Transverse colon (tissue), 4 donors: ENCODE measurements around the gene EIF3B. TPM values are rescaled to one million over a fixed set of nuclear protein-coding genes. Genes with fewer than 3 reads are reported as not detected.

Experiments used
- DNase-seq: peaks from one replicate; pipeline ENCODE4 v3.0.0-alpha.2; 2019
- H3K27ac ChIP-seq, 4 donors: fragments of 200-600 bp; sonication (generic); 2 replicates each; pipeline ENCODE4 v1.5.1; 2016 to 2018; ENCODE audit warnings: inconsistent platforms in 4 of 4
- H3K27me3 ChIP-seq: fragments of 200-600 bp; sonication (generic); 2 replicates; pipeline ENCODE4 v1.5.1; 2017; ENCODE audit warnings: inconsistent platforms
- H3K36me3 ChIP-seq, 4 donors: fragments of 200-600 bp; sonication (generic); 2 replicates each; pipeline ENCODE4 v1.5.1; 2017 to 2019; ENCODE audit warnings: inconsistent platforms in 4 of 4
- H3K4me1 ChIP-seq, 4 donors: fragments of 200-600 bp; sonication (generic); 2 replicates each; pipeline ENCODE4 v1.5.1; 2017 to 2020; ENCODE audit warnings: inconsistent platforms in 4 of 4
- H3K4me3 ChIP-seq, 4 donors: fragments of 200-600 bp; sonication (generic); 1 replicate in 1 of 4; 2 replicates in 3 of 4; pipeline versions ENCODE4 v1.5.1 to v1.6.1; 2017 to 2019; ENCODE audit warnings: inconsistent platforms in 4 of 4
- H3K9me3 ChIP-seq, 2 donors: fragments of 200-600 bp; sonication (generic); 2 replicates each; pipeline ENCODE4 v1.5.1; 2017 to 2019; ENCODE audit warnings: inconsistent platforms in 2 of 2
- CTCF ChIP-seq, 5 experiments: fragments of 200-600 bp in 3 of 5; fragments of 450-650 bp in 2 of 5; sonication (generic) in 3 of 5; IDR thresholded peaks; 1 replicate in 2 of 5; 2 replicates in 3 of 5; pipeline ENCODE4 v1.5.1; 2016 to 2017; ENCODE audit warnings: antibody characterized with exemption in 5 of 5, inconsistent platforms in 3 of 5, mild to moderate bottlenecking in 2 of 5, moderate library complexity in 1 of 5
- EP300 ChIP-seq: sonication (generic); formaldehyde crosslinking; IDR thresholded peaks from one replicate; pipeline ENCODE4 v1.6.1; 2017; ENCODE audit warnings: antibody characterized with exemption, low read depth
- POLR2A ChIP-seq: fragments of 450-650 bp; IDR thresholded peaks from one replicate; pipeline ENCODE4 v1.6.1; 2016; ENCODE audit warnings: antibody characterized with exemption, mild to moderate bottlenecking, moderate library complexity
- POLR2AphosphoS5 ChIP-seq, 3 donors: sonication (generic); formaldehyde crosslinking; IDR thresholded peaks; one replicate each; pipeline ENCODE4 v1.6.1; 2016; ENCODE audit warnings: antibody characterized with exemption in 3 of 3
- whole genome bisulfite sequencing, 2 donors: methylation state at CpG; one replicate each; pipeline ENCODE4 v1.1.5; 2018; ENCODE audit warnings: low coverage in 1 of 2; 5-methylcytosine and 5-hydroxymethylcytosine counted together
- in situ Hi-C, 4 donors: fragments of 200-750 bp; cut with MboI; loops; one replicate each; pipeline versions ENCODE4 v1.15.0 to v1.15.1; 2017; ENCODE audit warnings: low sequenced_read_pairs in 3 of 4, low pct_ligation_motif_present in 1 of 4, low pct_unique_long_range_greater_than_20kb in 1 of 4
- intact Hi-C: fragments of 100-400 bp; cut with DNase I; formaldehyde crosslinking; loops from one replicate; pipeline ENCODE4 v1.15.1; 2023; ENCODE audit warnings: low total_unique reads
- total RNA-seq, 4 donors: library from RNA; depleted of rRNA; stranded (reverse); fragments of >200 nt; gene quantifications; one replicate each; pipeline ENCODE4 v1.1.0, GENCODE V29; 2016

Gene EIF3B
- total RNA-seq, 4 donors from 2014 or later, result 75.4 to 201 (median 90.6) TPM

DNA sequence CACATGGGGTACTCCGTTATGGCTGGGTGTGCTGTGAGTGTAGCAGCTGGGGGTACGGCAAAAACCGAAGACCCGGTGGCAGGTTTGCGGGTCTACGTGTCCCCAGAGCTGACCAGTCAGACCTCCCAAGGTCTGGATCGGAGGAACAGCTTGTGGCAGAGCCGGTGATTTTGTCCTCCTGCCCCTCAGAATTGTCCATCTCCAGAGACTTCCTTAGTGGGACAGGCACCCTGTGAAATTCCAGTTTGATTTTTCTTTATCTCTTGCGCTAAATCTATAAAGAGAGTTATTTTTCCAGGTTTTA, 1.0 kb downstream of the EIF3B start:
- H3K4me3 ChIP-seq, result peak overlapping the region; percentile 87 to 100 (median 98)
- in situ Hi-C loops, result loop anchor here in 2 of 4 donors (25.0 kb wide), 1 partner anchor 118 kb away; the partner anchor contains the start of genes MAD1L1 (in 2 of the 2), MRM2 (in 2 of the 2) and NUDT1 (in 2 of the 2)
- WGBS, 2 donors, result 3 to 5% methylated on average over 5 to 9 of the region's 9 CpGs
- intact Hi-C loops, result loop anchor here (10.0 kb wide), 1 partner anchor 111 kb away; the partner anchor contains the start of genes MRM2 and NUDT1
- peaks cover 19 to 49% (median 32%) of the 10 kb centered on the region in 4 donors for H3K4me1 ChIP-seq
- H3K9me3 ChIP-seq, result no peaks in the 10 kb centered on the region
- no peak for DNase-seq
- H3K27ac ChIP-seq, result peak overlapping the region in 3 of 4 donors; percentile 96
- no peak for TF ChIP-seq EP300
- TF ChIP-seq POLR2A, result no peak
- TF ChIP-seq CTCF (IDR thresholded peaks at IDR 0.05), result no peak
- no peak for TF ChIP-seq POLR2AphosphoS5 (IDR thresholded peaks at IDR 0.05)
- H3K27me3 ChIP-seq, result no peaks in the 10 kb centered on the region
- H3K36me3 ChIP-seq, result peaks cover 0 to 2% (median under 1%) of the 10 kb centered on the region in 4 donors

- in situ Hi-C loops, result loop anchor here in 2 of 4 donors (25.0 kb wide), 1 partner anchor 120 kb away; the partner anchor contains the start of genes MAD1L1 (in 2 of the 2), MRM2 (in 2 of the 2) and NUDT1 (in 2 of the 2)
- intact Hi-C loops, result loop anchor here (10.0 kb wide), 1 partner anchor 112 kb away; the partner anchor contains the start of genes MRM2 and NUDT1
- 71 to 100% methylated on average over 1 to 8 of the region's 8 CpGs for WGBS, 2 donors
- Histone ChIP-seq H3K27me3 (no peaks in the 10 kb centered on the region), H3K9me3 (no peaks in the 10 kb centered on the region), H3K36me3 (peaks cover 0 to 15% (median 7%) of the 10 kb centered on the region in 4 donors), H3K27ac (no peak overlapping the region), H3K4me3 (no peak overlapping the region), H3K4me1 (peaks cover 19 to 49% (median 32%) of the 10 kb centered on the region in 4 donors)
- no peak for DNase-seq
- no peak for TF ChIP-seq CTCF (IDR thresholded peaks at IDR 0.05)
- no peak for TF ChIP-seq POLR2AphosphoS5 (IDR thresholded peaks at IDR 0.05)
- TF ChIP-seq POLR2A, result no peak
- no peak for TF ChIP-seq EP300
These were observed 2.5 kb downstream of the EIF3B start for GRCh38 chr7:2357165-2357564.

GRCh38 chr7:2357571-2357970, 2.9 kb downstream of the EIF3B start:
- Histone ChIP-seq H3K4me1 (peaks cover 19 to 49% (median 32%) of the 10 kb centered on the region in 4 donors), H3K27me3 (no peaks in the 10 kb centered on the region), H3K9me3 (no peaks in the 10 kb centered on the region)

GRCh38 chr7:2358968-2359527, 4.4 kb downstream of the EIF3B start:
- H3K27ac ChIP-seq, result no peak overlapping the region

More at GRCh38 chr7:2357571-2357970, 2.9 kb downstream of the EIF3B start:
- Histone ChIP-seq H3K4me3 (no peak overlapping the region), H3K36me3 (peaks cover 0 to 19% (median 9%) of the 10 kb centered on the region in 4 donors), H3K27ac (no peak overlapping the region)
- intact Hi-C loops (loop anchor here (10.0 kb wide), 1 partner anchor 113 kb away; the partner anchor contains the start of genes MRM2 and NUDT1), in situ Hi-C loops (loop anchor here in 2 of 4 donors (25.0 kb wide), 1 partner anchor 120 kb away; the partner anchor contains the start of genes MAD1L1 (in 2 of the 2), MRM2 (in 2 of the 2) and NUDT1 (in 2 of the 2))
- no peak for DNase-seq
- WGBS, 2 donors, result 45 to 57% methylated on average over 5 to 6 of the region's 6 CpGs
- TF ChIP-seq POLR2AphosphoS5 (IDR thresholded peaks at IDR 0.05) (no peak), POLR2A (no peak)

More at GRCh38 chr7:2358968-2359527, 4.4 kb downstream of the EIF3B start:
- 61 to 80% methylated on average over 2 to 8 of the region's 8 CpGs for WGBS, 2 donors
- no peaks in the 10 kb centered on the region for H3K27me3 ChIP-seq
- TF ChIP-seq CTCF (IDR thresholded peaks at IDR 0.05) (no peak), EP300 (no peak), POLR2A (no peak), POLR2AphosphoS5 (IDR thresholded peaks at IDR 0.05) (no peak)
- H3K9me3 ChIP-seq, result no peaks in the 10 kb centered on the region
- H3K36me3 ChIP-seq, result peaks cover 0 to 32% (median 15%) of the 10 kb centered on the region in 4 donors
- H3K4me1 ChIP-seq, result peaks cover 19 to 40% (median 25%) of the 10 kb centered on the region in 4 donors
- in situ Hi-C loops, result loop anchor here in 2 of 4 donors (25.0 kb wide), 1 partner anchor 122 kb away; the partner anchor contains the start of genes MAD1L1 (in 2 of the 2), MRM2 (in 2 of the 2) and NUDT1 (in 2 of the 2)
- intact Hi-C loops, result loop anchor here (10.0 kb wide), 1 partner anchor 114 kb away; the partner anchor contains the start of genes MRM2 and NUDT1
- no peak overlapping the region for H3K4me3 ChIP-seq
- DNase-seq, result no peak
